ENCODE measurements around the gene LY6G6C. TPM values are rescaled to one million over a fixed set of nuclear protein-coding genes. Genes with fewer than 3 reads are reported as not detected.

The LY6G6C gene
- total RNA-seq, 1 experiment from 2014 or later, result not detected

- Mint-ChIP-seq H3K4me1 (peaks cover 12 to 17% of the 10 kb centered on the region in 2 experiments), H3K27ac (no peak overlapping the region), H3K27me3 (ENCODE audit: low read depth) (peaks cover 25% of the 10 kb centered on the region), H3K4me3 (no peak overlapping the region), H3K36me3 (ENCODE audit: insufficient read depth in 1 of 3, low read depth in 3 of 3) (peaks cover 2 to 10% (median 5%) of the 10 kb centered on the region in 3 experiments; a peak in 6 of 7 replicates), H3K9me3 (no peaks in the 10 kb centered on the region; a peak in 2 of 5 replicates)
- Histone ChIP-seq H3K4me2 (ENCODE audit: insufficient read depth, insufficient read length, low read length) (no peak overlapping the region), H3K79me1 (ENCODE audit: insufficient read depth, low read depth, low read length, poor library complexity, severe bottlenecking) (no peaks in the 10 kb centered on the region), H3K27ac (ENCODE audit: insufficient read length, low read depth, low read length) (no peak overlapping the region), H4K5ac (ENCODE audit: insufficient read length, low read depth, low read length) (no peak overlapping the region), H2BK12ac (ENCODE audit: insufficient read length, low read depth, low read length) (no peak overlapping the region), H3K18ac (ENCODE audit: insufficient read length, low read depth, low read length) (no peak overlapping the region), H3K27me3 (ENCODE audit: insufficient read depth, low read length) (no peaks in the 10 kb centered on the region; the same call in 1 of the 2 replicates), H3K9me3 (ENCODE audit: control insufficient read depth, low read depth, low read length) (no peaks in the 10 kb centered on the region), H4K20me1 (ENCODE audit: control insufficient read depth, insufficient read depth, insufficient read length) (no peaks in the 10 kb centered on the region), H4K91ac (ENCODE audit: insufficient read length, low read depth, low read length) (no peak overlapping the region), H2BK20ac (ENCODE audit: low read depth, low read length, poor library complexity, severe bottlenecking) (no peak overlapping the region), H2BK120ac (ENCODE audit: low read depth, low read length, poor library complexity, severe bottlenecking) (no peak overlapping the region), H3K9ac (ENCODE audit: extremely low read depth, insufficient read length, low read length) (no peak overlapping the region), H3K79me2 (ENCODE audit: insufficient read depth, low read length) (no peaks in the 10 kb centered on the region), H3K4me1 (ENCODE audit: insufficient read depth, low read length) (no peaks in the 10 kb centered on the region), H3K56ac (ENCODE audit: insufficient read length, low read depth, low read length) (no peak overlapping the region), H2AK5ac (ENCODE audit: insufficient read length, low read length) (no peak overlapping the region), H3T11ph (ENCODE audit: low read length) (no peak overlapping the region), H3K23me2 (ENCODE audit: insufficient read length, low read depth, low read length, poor library complexity, severe bottlenecking) (peaks cover 12% of the 10 kb centered on the region), H2BK15ac (ENCODE audit: low read depth, low read length) (no peak overlapping the region), H2BK5ac (ENCODE audit: insufficient read length, low read length) (no peak overlapping the region), H3K4ac (ENCODE audit: low read depth, low read length) (no peak overlapping the region), H3K23ac (ENCODE audit: insufficient read length, low read depth, low read length) (no peak overlapping the region), H4K8ac (replicated peaks; ENCODE audit: insufficient read length, low read depth, low read length) (no peak overlapping the region), H3K14ac (ENCODE audit: insufficient read depth, low read length) (no peak overlapping the region), H2AFZ (ENCODE audit: low read length) (no peak overlapping the region)
- DNase-seq, result no peak
- TF ChIP-seq CTCF (conservative IDR thresholded peaks at IDR 0.05), result no peak
- WGBS (ENCODE audit: extremely low coverage, insufficient read length, low lambda C conversion rate), result no CpG with 5 or more reads among the region's 8 CpGs
These were observed 43.6 kb downstream of the LY6G6C start for GRCh38 chr6:31677955-31678354.

Measured in H9 (cell line).